Astrocyte (in vitro differentiated cells and primary cell): ENCODE data around the gene TRMU. TPM values are rescaled to one million over a fixed set of nuclear protein-coding genes. Genes with fewer than 3 reads are reported as not detected.

Experiments
- DNase-seq: peaks from one replicate; pipeline ENCODE4 v3.0.0-alpha.2; 2010; ENCODE audit warnings: low read depth
- FAIRE-seq: peaks from 2 replicates; lab custom pipeline; 2011; peaks lifted over from hg19 to GRCh38; lab: Jason Lieb, UNC
- H2AFZ ChIP-seq: 2 replicates; pipeline ENCODE4 v1.6.0; 2012; ENCODE audit warnings: low read depth, low read length, inconsistent platforms
- H3K27ac ChIP-seq: 2 replicates; pipeline ENCODE4 v1.5.1; 2011; ENCODE audit warnings: low read depth, low read length, inconsistent platforms
- H3K27me3 ChIP-seq: 2 replicates; pipeline ENCODE4 v1.6.0; 2011; ENCODE audit warnings: low read length, inconsistent platforms; ENCODE audit not compliant: insufficient read depth
- H3K36me3 ChIP-seq: 2 replicates; pipeline ENCODE4 v1.5.1; 2011; ENCODE audit warnings: low read length, inconsistent platforms; ENCODE audit not compliant: insufficient read depth
- H3K4me1 ChIP-seq: 2 replicates; pipeline ENCODE4 v1.5.1; 2011; ENCODE audit warnings: low read length, inconsistent platforms; ENCODE audit not compliant: insufficient read depth
- H3K4me2 ChIP-seq: 2 replicates; pipeline ENCODE4 v1.6.0; 2012; ENCODE audit warnings: low read length, inconsistent platforms
- H3K4me3 ChIP-seq: 2 replicates; pipeline ENCODE4 v1.5.1; 2011; ENCODE audit warnings: low read depth, mild to moderate bottlenecking, low read length, inconsistent platforms; ENCODE audit not compliant: insufficient read depth
- H3K79me2 ChIP-seq: 2 replicates; pipeline ENCODE4 v1.6.0; 2012; ENCODE audit warnings: mild to moderate bottlenecking, low read length, inconsistent platforms; ENCODE audit not compliant: insufficient read depth
- H3K9ac ChIP-seq: 2 replicates; pipeline ENCODE4 v1.6.0; 2012; ENCODE audit warnings: mild to moderate bottlenecking, low read length, inconsistent platforms
- H3K9me3 ChIP-seq: 2 replicates; pipeline ENCODE4 v1.5.1; 2012; ENCODE audit warnings: low read depth, mild to moderate bottlenecking, low read length, inconsistent platforms; ENCODE audit not compliant: insufficient read depth
- H4K20me1 ChIP-seq: 2 replicates; pipeline ENCODE4 v1.6.0; 2012; ENCODE audit warnings: low read length, inconsistent platforms; ENCODE audit not compliant: insufficient read depth
- H3K27ac Mint-ChIP-seq: one replicate; pipeline ENCODE4 v1.8.0; 2021; ENCODE audit warnings: mild to moderate bottlenecking, mixed read lengths; ENCODE audit not compliant: unreplicated experiment
- H3K27me3 Mint-ChIP-seq: one replicate; pipeline ENCODE4 v1.8.0; 2021; ENCODE audit warnings: low read depth, mixed read lengths; ENCODE audit not compliant: unreplicated experiment
- H3K36me3 Mint-ChIP-seq: one replicate; pipeline ENCODE4 v1.8.0; 2021; ENCODE audit warnings: low read depth, mixed read lengths; ENCODE audit not compliant: unreplicated experiment
- H3K4me1 Mint-ChIP-seq: one replicate; pipeline ENCODE4 v1.8.0; 2021; ENCODE audit warnings: low read depth, mixed read lengths; ENCODE audit not compliant: unreplicated experiment
- H3K4me3 Mint-ChIP-seq: one replicate; pipeline ENCODE4 v1.8.0; 2021; ENCODE audit warnings: mild to moderate bottlenecking, moderate library complexity, mixed read lengths; ENCODE audit not compliant: unreplicated experiment
- H3K9me3 Mint-ChIP-seq: one replicate; pipeline ENCODE4 v1.8.0; 2021; ENCODE audit warnings: mild to moderate bottlenecking, mixed read lengths; ENCODE audit not compliant: unreplicated experiment
- CTCF ChIP-seq: IDR thresholded peaks from 2 replicates; pipeline ENCODE4 v1.5.1; 2011; ENCODE audit warnings: low read depth, mild to moderate bottlenecking, inconsistent platforms, low read length, moderate library complexity; ENCODE audit not compliant: insufficient read depth
- EZH2 ChIP-seq: IDR thresholded peaks from 2 replicates; pipeline ENCODE4 v1.6.1; 2012; ENCODE audit warnings: mild to moderate bottlenecking, low read length, inconsistent platforms; ENCODE audit not compliant: insufficient read depth
- total RNA-seq: library from RNA; stranded (reverse); gene quantifications from 2 replicates; pipeline ENCODE4 v1.2.1, GENCODE V29; 2021

The TRMU gene
- total RNA-seq, 1 donor from 2014 or later = 33.4 TPM

DNA sequence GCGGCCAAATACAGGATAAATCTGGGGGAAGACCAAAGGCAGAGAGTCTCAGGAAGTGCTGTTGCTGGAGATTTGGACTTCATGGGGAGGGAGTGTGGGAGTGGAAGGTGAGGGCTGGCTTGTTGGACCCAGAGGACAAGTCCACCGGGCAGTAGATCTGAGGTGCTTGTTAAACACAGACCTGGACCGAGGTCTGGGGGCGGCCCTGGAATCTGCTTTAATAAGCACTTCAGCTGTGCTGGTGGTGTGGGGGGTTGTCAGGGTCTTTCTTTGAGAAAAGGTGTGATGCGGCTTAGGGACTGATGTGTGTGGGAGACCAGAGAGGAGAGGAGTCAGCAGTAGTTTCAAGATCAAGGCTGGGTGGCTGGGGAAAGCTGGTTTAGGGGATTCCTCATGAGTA lies 4.4 kb downstream of the TRMU start:
- no peaks in the 10 kb centered on the region for H3K9me3 Mint-ChIP-seq
- no peak overlapping the region for H3K27ac Mint-ChIP-seq
- H3K36me3 Mint-ChIP-seq = peaks cover 11% of the 10 kb centered on the region
- H3K9me3 ChIP-seq = no peaks in the 10 kb centered on the region
- H3K4me3 ChIP-seq = no peak overlapping the region
- FAIRE-seq (no peak), DNase-seq (no peak)
- H3K4me1 ChIP-seq = peaks cover 8% of the 10 kb centered on the region
- TF ChIP-seq CTCF (no peak), EZH2 (no peak)
- H3K27me3 Mint-ChIP-seq = no peaks in the 10 kb centered on the region
- no peak overlapping the region for H3K9ac ChIP-seq
- no peak overlapping the region for H3K4me3 Mint-ChIP-seq
- H3K27ac ChIP-seq = no peak overlapping the region
- peaks cover 9% of the 10 kb centered on the region for H3K4me1 Mint-ChIP-seq
- peaks cover 30% of the 10 kb centered on the region for H3K36me3 ChIP-seq
- H3K79me2 ChIP-seq = peaks cover 43% of the 10 kb centered on the region
- no peaks in the 10 kb centered on the region for H3K27me3 ChIP-seq
- no peak overlapping the region for H3K4me2 ChIP-seq
- no peak overlapping the region for H2AFZ ChIP-seq
- H4K20me1 ChIP-seq = peaks cover 56% of the 10 kb centered on the region

GRCh38 chr22:46340676-46341075 lies 5.2 kb downstream of the TRMU start:
- Histone ChIP-seq H3K79me2 (peaks cover 41% of the 10 kb centered on the region), H3K4me2 (no peak overlapping the region), H3K4me1 (peaks cover 8% of the 10 kb centered on the region), H3K36me3 (peaks cover 30% of the 10 kb centered on the region), H3K9ac (no peak overlapping the region), H2AFZ (no peak overlapping the region), H3K9me3 (no peaks in the 10 kb centered on the region), H4K20me1 (peaks cover 59% of the 10 kb centered on the region), H3K4me3 (no peak overlapping the region), H3K27me3 (no peaks in the 10 kb centered on the region), H3K27ac (no peak overlapping the region)
- Mint-ChIP-seq H3K36me3 (peaks cover 11% of the 10 kb centered on the region), H3K4me3 (no peak overlapping the region), H3K4me1 (peaks cover 9% of the 10 kb centered on the region), H3K9me3 (no peaks in the 10 kb centered on the region), H3K27ac (no peak overlapping the region), H3K27me3 (no peaks in the 10 kb centered on the region)
- no peak for DNase-seq
- TF ChIP-seq CTCF (no peak), EZH2 (no peak)
- no peak for FAIRE-seq

GRCh38 chr22:46346680-46347405 lies 11.3 kb downstream of the TRMU start:
- peaks cover 33% of the 10 kb centered on the region for H3K36me3 ChIP-seq
- peaks cover 12% of the 10 kb centered on the region for H3K36me3 Mint-ChIP-seq
- no peak for TF ChIP-seq EZH2
- no peak for TF ChIP-seq CTCF

More at GRCh38 chr22:46346680-46347405, 11.3 kb downstream of the TRMU start:
- Mint-ChIP-seq H3K4me1 (peaks cover 3% of the 10 kb centered on the region), H3K9me3 (no peaks in the 10 kb centered on the region), H3K27ac (no peak overlapping the region), H3K27me3 (no peaks in the 10 kb centered on the region), H3K4me3 (no peak overlapping the region)
- peaks cover 13% of the 10 kb centered on the region for H3K4me1 ChIP-seq
- H3K4me2 ChIP-seq = no peak overlapping the region
- FAIRE-seq (no peak), DNase-seq (no peak)
- no peak overlapping the region for H3K4me3 ChIP-seq
- no peaks in the 10 kb centered on the region for H3K27me3 ChIP-seq
- H2AFZ ChIP-seq = no peak overlapping the region
- no peak overlapping the region for H3K9ac ChIP-seq
- peaks cover 12% of the 10 kb centered on the region for H3K79me2 ChIP-seq
- H4K20me1 ChIP-seq = peaks cover 74% of the 10 kb centered on the region
- no peak overlapping the region for H3K27ac ChIP-seq
- no peaks in the 10 kb centered on the region for H3K9me3 ChIP-seq
